ENCODE results near the gene FSTL3.
"Not testable (repeated sequence)": the region's sequence is repeated elsewhere in the genome, so short reads cannot be mapped to it uniquely, and the experiment has no call there.

The FSTL3 gene

GRCh38 chr19:723714-724113, 47.5 kb downstream of the FSTL3 start:
- Histone ChIP-seq H3K4me2 (peak overlapping the region; percentile 56 to 99 (median 92); a peak in 21 of 22 replicates), H3K4me3 (peak overlapping the region in 6 of 10 experiments; percentile 40 to 61 (median 46); a peak in 3 of 20 replicates), H3K9ac (peak overlapping the region in 9 of 11 experiments; percentile 42 to 76 (median 71); a peak in 16 of 22 replicates), H3K9me3 (replicated peaks in 1 of 11) (no peaks in the 10 kb centered on the region), H3K4me1 (peaks cover 46 to 95% (median 89%) of the 10 kb centered on the region in 10 experiments), H3K27me3 (peaks cover 0 to 24% (median 0%) of the 10 kb centered on the region in 11 experiments; a peak in 3 of 22 replicates), H4K20me1 (peaks cover 0 to 66% (median 9%) of the 10 kb centered on the region in 11 experiments; a peak in 13 of 22 replicates), H3K36me3 (peaks cover 0 to 9% (median 6%) of the 10 kb centered on the region in 11 experiments; a peak in 7 of 22 replicates), H3K27ac (peak overlapping the region in 9 of 11 experiments; percentile 49 to 87 (median 77); a peak in 18 of 22 replicates)
- TF ChIP-seq Cebpa-rat (IDR thresholded peaks at IDR 0.05) = no peak

GRCh38 chr19:725461-726089, 49.4 kb downstream of the FSTL3 start:
- Histone ChIP-seq H3K4me3 (no peak overlapping the region), H3K4me2 (peak overlapping the region in 6 of 11 experiments; percentile 7 to 99 (median 42); a peak in 11 of 22 replicates), H3K9me3 (replicated peaks in 1 of 11) (no peaks in the 10 kb centered on the region), H3K4me1 (peaks cover 35 to 99% (median 94%) of the 10 kb centered on the region in 10 experiments), H3K9ac (peak overlapping the region in 1 of 11 experiments; percentile 12; a peak in 1 of 22 replicates), H3K27me3 (peaks cover 0 to 19% (median 0%) of the 10 kb centered on the region in 11 experiments; a peak in 3 of 22 replicates), H3K36me3 (peaks cover 0 to 19% (median 6%) of the 10 kb centered on the region in 11 experiments; a peak in 10 of 22 replicates), H3K27ac (peak overlapping the region in 6 of 11 experiments; percentile 11 to 59 (median 26); a peak in 7 of 22 replicates), H4K20me1 (peaks cover 0 to 55% (median 0%) of the 10 kb centered on the region in 11 experiments; a peak in 8 of 22 replicates)
- no peak for TF ChIP-seq Cebpa-rat (IDR thresholded peaks at IDR 0.05)

GRCh38 chr19:726993-727956, 51.1 kb downstream of the FSTL3 start:
- Histone ChIP-seq H3K4me2 (peak overlapping the region; percentile 68 to 96 (median 89)), H3K36me3 (peaks cover 0 to 33% (median 13%) of the 10 kb centered on the region in 11 experiments; a peak in 15 of 22 replicates), H3K9me3 (replicated peaks in 1 of 11) (no peaks in the 10 kb centered on the region), H4K20me1 (peaks cover 0 to 42% (median 0%) of the 10 kb centered on the region in 11 experiments; a peak in 7 of 22 replicates), H3K9ac (peak overlapping the region; percentile 35 to 77 (median 66); a peak in 19 of 22 replicates), H3K27me3 (peaks cover 0 to 14% (median 0%) of the 10 kb centered on the region in 11 experiments; a peak in 3 of 22 replicates), H3K27ac (peak overlapping the region in 10 of 11 experiments; percentile 15 to 92 (median 76); a peak in 19 of 22 replicates), H3K4me3 (peak overlapping the region in 6 of 10 experiments; percentile 1 to 38 (median 21); a peak in 3 of 20 replicates), H3K4me1 (peaks cover 25 to 99% (median 93%) of the 10 kb centered on the region in 10 experiments)
- no peak for TF ChIP-seq Cebpa-rat (IDR thresholded peaks at IDR 0.05)

- Histone ChIP-seq H3K4me3 (peak overlapping the region in 6 of 10 experiments; percentile 1 to 38 (median 21); a peak in 6 of 20 replicates), H3K27me3 (peaks cover 0 to 11% (median 0%) of the 10 kb centered on the region in 11 experiments; a peak in 3 of 22 replicates), H3K4me1 (peaks cover 17 to 99% (median 93%) of the 10 kb centered on the region in 10 experiments), H3K27ac (peak overlapping the region in 10 of 11 experiments; percentile 15 to 92 (median 76); a peak in 19 of 22 replicates), H3K9ac (peak overlapping the region; percentile 35 to 77 (median 66); a peak in 19 of 22 replicates), H3K4me2 (peak overlapping the region; percentile 68 to 96 (median 89)), H4K20me1 (peaks cover 0 to 35% (median 0%) of the 10 kb centered on the region in 11 experiments; a peak in 7 of 22 replicates), H3K36me3 (peaks cover 0 to 40% (median 15%) of the 10 kb centered on the region in 11 experiments; a peak in 16 of 22 replicates), H3K9me3 (replicated peaks in 1 of 11) (no peaks in the 10 kb centered on the region)
- TF ChIP-seq Cebpa-rat (IDR thresholded peaks at IDR 0.05) = no peak
Measured at GRCh38 chr19:728011-728410, 51.8 kb downstream of the FSTL3 start.

GRCh38 chr19:729564-729963, 53.4 kb downstream of the FSTL3 start:
- H3K4me1 ChIP-seq = peaks cover 13 to 99% (median 92%) of the 10 kb centered on the region in 10 experiments
- not testable (repeated sequence) for H3K9me3 ChIP-seq (replicated peaks in 1 of 11); H3K27me3 ChIP-seq; H3K9ac ChIP-seq; H3K4me3 ChIP-seq
- peak overlapping the region in 2 of 11 experiments; percentile 15 to 38; a peak in 1 of 22 replicates for H3K27ac ChIP-seq
- peaks cover 0 to 46% (median 18%) of the 10 kb centered on the region in 11 experiments; a peak in 16 of 22 replicates for H3K36me3 ChIP-seq
- H3K4me2 ChIP-seq = peak overlapping the region in 8 of 11 experiments; percentile 4 to 96 (median 89); a peak in 12 of 22 replicates
- H4K20me1 ChIP-seq = peaks cover 0 to 19% (median 4%) of the 10 kb centered on the region in 11 experiments; a peak in 4 of 22 replicates

GRCh38 chr19:729965-730668, 53.9 kb downstream of the FSTL3 start:
- Histone ChIP-seq H3K4me1 (peaks cover 13 to 99% (median 93%) of the 10 kb centered on the region in 10 experiments), H3K9ac (no peak overlapping the region), H3K27ac (peak overlapping the region in 2 of 11 experiments; percentile 15 to 38; a peak in 1 of 22 replicates), H3K9me3 (replicated peaks in 1 of 11) (no peaks in the 10 kb centered on the region), H4K20me1 (peaks cover 0 to 19% (median 4%) of the 10 kb centered on the region in 11 experiments; a peak in 4 of 22 replicates), H3K36me3 (peaks cover 0 to 51% (median 18%) of the 10 kb centered on the region in 11 experiments; a peak in 16 of 22 replicates), H3K4me2 (peak overlapping the region in 8 of 11 experiments; percentile 7 to 96 (median 88); a peak in 14 of 22 replicates), H3K4me3 (no peak overlapping the region), H3K27me3 (no peaks in the 10 kb centered on the region)
- no peak for TF ChIP-seq Cebpa-rat (IDR thresholded peaks at IDR 0.05)

GRCh38 chr19:731000-731399, 54.8 kb downstream of the FSTL3 start:
- peaks cover 13 to 91% (median 85%) of the 10 kb centered on the region in 10 experiments for H3K4me1 ChIP-seq
- peaks cover 0 to 13% (median 4%) of the 10 kb centered on the region in 11 experiments; a peak in 4 of 22 replicates for H4K20me1 ChIP-seq
- no peak for TF ChIP-seq Cebpa-rat (IDR thresholded peaks at IDR 0.05)
- H3K27ac ChIP-seq = peak overlapping the region in 1 of 11 experiments; percentile 15; a peak in 1 of 22 replicates
- H3K4me2 ChIP-seq = peak overlapping the region in 8 of 11 experiments; percentile 19 to 71 (median 50); a peak in 15 of 22 replicates
- no peak overlapping the region for H3K4me3 ChIP-seq
- peaks cover 0 to 51% (median 18%) of the 10 kb centered on the region in 11 experiments; a peak in 19 of 22 replicates for H3K36me3 ChIP-seq
- H3K9ac ChIP-seq = 0 out of 22 replicates have a peak overlapping the region, but pooled peaks of 1 of the 11 experiments have one; percentile 8
- H3K27me3 ChIP-seq = no peaks in the 10 kb centered on the region
- no peaks in the 10 kb centered on the region for H3K9me3 ChIP-seq (replicated peaks in 1 of 11)
